ENCODE data around the gene CFAP20. TPM values are rescaled to one million over a fixed set of nuclear protein-coding genes. Genes with fewer than 3 reads are reported as not detected.

Gene CFAP20
- polyA plus RNA-seq, 3 donors = 17.3 to 24.0 (median 18.8) TPM

- peaks cover 21% of the 10 kb centered on the region for H3K4me1 Mint-ChIP-seq
- Histone ChIP-seq H4K20me1 (ENCODE audit: insufficient read depth, low read length) (no peaks in the 10 kb centered on the region), H3K9me3 (replicated peaks in 1 of 2; ENCODE audit: control insufficient read depth in 1 of 2, insufficient read depth in 1 of 2, low read length in 2 of 2) (no peaks in the 10 kb centered on the region), H3K79me2 (ENCODE audit: insufficient read depth, low read length) (no peaks in the 10 kb centered on the region), H3K4me1 (ENCODE audit: control insufficient read depth in 1 of 2, insufficient read depth in 2 of 2, low read length in 2 of 2) (peaks cover 0 to 10% of the 10 kb centered on the region in 2 donors), H3K9ac (ENCODE audit: insufficient read depth, low read length, poor library complexity, severe bottlenecking) (no peak overlapping the region), H3K36me3 (replicated peaks in 1 of 2; ENCODE audit: control insufficient read depth in 1 of 2, insufficient read depth in 2 of 2, low read length in 2 of 2) (peaks cover 0 to under 1% of the 10 kb centered on the region in 2 donors), H3K27ac (ENCODE audit: low read depth in 1 of 2, low read length in 2 of 2) (no peak overlapping the region), H3K27me3 (ENCODE audit: control insufficient read depth in 2 of 2, insufficient read depth in 2 of 2, low read length in 2 of 2) (no peaks in the 10 kb centered on the region), H2AFZ (ENCODE audit: insufficient read depth, low read depth, low read length, poor library complexity, severe bottlenecking) (no peak overlapping the region), H3K4me2 (replicated peaks; ENCODE audit: extremely low read depth, low read length, poor library complexity, severe bottlenecking) (no peak overlapping the region), H3K4me3 (replicated peaks in 1 of 3; ENCODE audit: low read depth in 2 of 3, low read length in 3 of 3) (no peak overlapping the region)
- H3K27me3 Mint-ChIP-seq (ENCODE audit: low read depth in 3 of 3) = peaks cover 2 to 3% (median 2%) of the 10 kb centered on the region in 3 donors
- peaks cover 2 to 3% of the 10 kb centered on the region in 2 donors for H3K36me3 Mint-ChIP-seq
- peak overlapping the region in 1 of 2 donors; percentile 11 for H3K4me3 Mint-ChIP-seq
- no peaks in the 10 kb centered on the region for H3K9me3 Mint-ChIP-seq
- DNase-seq = no peak
- H3K27ac Mint-ChIP-seq = no peak overlapping the region
- WGBS (ENCODE audit: insufficient coverage) = no CpG with 5 or more reads among the region's 2 CpGs
- no peak for TF ChIP-seq CTCF (IDR thresholded peaks at IDR 0.05)
- intact Hi-C loops (cut with micrococcal nuclease) = no loop called here
Measured at GRCh38 chr16:58107228-58107627, 22.0 kb downstream of the CFAP20 start.

GRCh38 chr16:58105631-58106030 is 23.6 kb downstream of the CFAP20 start:
- H3K36me3 ChIP-seq (replicated peaks in 1 of 2; ENCODE audit: control insufficient read depth in 1 of 2, insufficient read depth in 2 of 2, low read length in 2 of 2) = no peaks in the 10 kb centered on the region
- H3K27me3 ChIP-seq (ENCODE audit: control insufficient read depth in 2 of 2, insufficient read depth in 2 of 2, low read length in 2 of 2) = no peaks in the 10 kb centered on the region
- intact Hi-C loops (cut with micrococcal nuclease) = no loop called here
- no peaks in the 10 kb centered on the region for H3K36me3 Mint-ChIP-seq
- no peak overlapping the region for H3K4me2 ChIP-seq (replicated peaks; ENCODE audit: extremely low read depth, low read length, poor library complexity, severe bottlenecking)
- H3K4me3 ChIP-seq (replicated peaks in 1 of 3; ENCODE audit: low read depth in 2 of 3, low read length in 3 of 3) = no peak overlapping the region
- H3K27ac Mint-ChIP-seq = peak overlapping the region in 1 of 7 donors; percentile 72
- TF ChIP-seq CTCF (IDR thresholded peaks at IDR 0.05) = no peak
- H3K9me3 ChIP-seq (replicated peaks in 1 of 2; ENCODE audit: control insufficient read depth in 1 of 2, insufficient read depth in 1 of 2, low read length in 2 of 2) = no peaks in the 10 kb centered on the region
- H3K27ac ChIP-seq (ENCODE audit: low read depth in 1 of 2, low read length in 2 of 2) = no peak overlapping the region
- WGBS (ENCODE audit: insufficient coverage) = no CpG with 5 or more reads among the region's 1 CpG
- H2AFZ ChIP-seq (ENCODE audit: insufficient read depth, low read depth, low read length, poor library complexity, severe bottlenecking) = peak overlapping the region; percentile 30
- H3K4me3 Mint-ChIP-seq = no peak overlapping the region
- no peaks in the 10 kb centered on the region for H4K20me1 ChIP-seq (ENCODE audit: insufficient read depth, low read length)
- H3K4me1 Mint-ChIP-seq = peaks cover 23% of the 10 kb centered on the region
- no peaks in the 10 kb centered on the region for H3K79me2 ChIP-seq (ENCODE audit: insufficient read depth, low read length)
- peaks cover 1 to 4% (median 2%) of the 10 kb centered on the region in 3 donors for H3K27me3 Mint-ChIP-seq (ENCODE audit: low read depth in 3 of 3)
- no peaks in the 10 kb centered on the region for H3K9me3 Mint-ChIP-seq
- peaks cover 0 to 10% of the 10 kb centered on the region in 2 donors for H3K4me1 ChIP-seq (ENCODE audit: control insufficient read depth in 1 of 2, insufficient read depth in 2 of 2, low read length in 2 of 2)
- no peak overlapping the region for H3K9ac ChIP-seq (ENCODE audit: insufficient read depth, low read length, poor library complexity, severe bottlenecking)
- no peak for DNase-seq

Measured in CD14-positive monocyte (primary cell).